ENCODE data around the gene LDLR.

GRCh38 chr19:11092181-11092538 lies 2.9 kb downstream of the LDLR start:
- TF ChIP-seq POLR2A (IDR thresholded peaks at IDR 0.05) (no peak), CTCF (IDR thresholded peaks at IDR 0.05) (no peak)
